GM10266 (cell line): Measurements from ENCODE around the gene ERVK3-1.
"Not testable (repeated sequence)": the region's sequence is repeated elsewhere in the genome, so short reads cannot be mapped to it uniquely, and the experiment has no call there.

ENCODE experiments used
- DNase-seq: peaks from one replicate; pipeline ENCODE4 v3.0.0; 2012; ENCODE audit errors: extremely low spot score
- TF ChIP-seq, protein P1 (sequence below): IDR thresholded peaks from 2 replicates; pipeline ENCODE4 v1.5.1; 2012; ENCODE audit warnings: mild to moderate bottlenecking, low read depth; ENCODE audit not compliant: control insufficient read depth, insufficient read depth; ENCODE audit errors: missing control alignments

Gene ERVK3-1

GRCh38 chr19:58307736-58308135 lies 2.6 kb downstream of the ERVK3-1 start:
- TF ChIP-seq, protein P1, sequence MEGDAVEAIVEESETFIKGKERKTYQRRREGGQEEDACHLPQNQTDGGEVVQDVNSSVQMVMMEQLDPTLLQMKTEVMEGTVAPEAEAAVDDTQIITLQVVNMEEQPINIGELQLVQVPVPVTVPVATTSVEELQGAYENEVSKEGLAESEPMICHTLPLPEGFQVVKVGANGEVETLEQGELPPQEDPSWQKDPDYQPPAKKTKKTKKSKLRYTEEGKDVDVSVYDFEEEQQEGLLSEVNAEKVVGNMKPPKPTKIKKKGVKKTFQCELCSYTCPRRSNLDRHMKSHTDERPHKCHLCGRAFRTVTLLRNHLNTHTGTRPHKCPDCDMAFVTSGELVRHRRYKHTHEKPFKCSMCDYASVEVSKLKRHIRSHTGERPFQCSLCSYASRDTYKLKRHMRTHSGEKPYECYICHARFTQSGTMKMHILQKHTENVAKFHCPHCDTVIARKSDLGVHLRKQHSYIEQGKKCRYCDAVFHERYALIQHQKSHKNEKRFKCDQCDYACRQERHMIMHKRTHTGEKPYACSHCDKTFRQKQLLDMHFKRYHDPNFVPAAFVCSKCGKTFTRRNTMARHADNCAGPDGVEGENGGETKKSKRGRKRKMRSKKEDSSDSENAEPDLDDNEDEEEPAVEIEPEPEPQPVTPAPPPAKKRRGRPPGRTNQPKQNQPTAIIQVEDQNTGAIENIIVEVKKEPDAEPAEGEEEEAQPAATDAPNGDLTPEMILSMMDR: no peak
- no peak for DNase-seq

- TF ChIP-seq, protein P1: peak; percentile 14
These were observed 5.5 kb downstream of the ERVK3-1 start for GRCh38 chr19:58310685-58311084.

GRCh38 chr19:58311345-58311865 lies 6.2 kb downstream of the ERVK3-1 start:
- DNase-seq: no peak

More at GRCh38 chr19:58310685-58311084, 5.5 kb downstream of the ERVK3-1 start:
- not testable (repeated sequence) for DNase-seq

GRCh38 chr19:58315580-58315979 lies 10.4 kb downstream of the ERVK3-1 start:
- no peak for DNase-seq
- TF ChIP-seq, protein P1: no peak

More at GRCh38 chr19:58311345-58311865, 6.2 kb downstream of the ERVK3-1 start:
- TF ChIP-seq, protein P1: no peak

GRCh38 chr19:58317476-58318072 lies 12.4 kb downstream of the ERVK3-1 start:
- DNase-seq: no peak
- TF ChIP-seq, protein P1: no peak

- DNase-seq: no peak
- TF ChIP-seq, protein P1: no peak
These were observed 13.1 kb downstream of the ERVK3-1 start for GRCh38 chr19:58318297-58318696.

DNA sequence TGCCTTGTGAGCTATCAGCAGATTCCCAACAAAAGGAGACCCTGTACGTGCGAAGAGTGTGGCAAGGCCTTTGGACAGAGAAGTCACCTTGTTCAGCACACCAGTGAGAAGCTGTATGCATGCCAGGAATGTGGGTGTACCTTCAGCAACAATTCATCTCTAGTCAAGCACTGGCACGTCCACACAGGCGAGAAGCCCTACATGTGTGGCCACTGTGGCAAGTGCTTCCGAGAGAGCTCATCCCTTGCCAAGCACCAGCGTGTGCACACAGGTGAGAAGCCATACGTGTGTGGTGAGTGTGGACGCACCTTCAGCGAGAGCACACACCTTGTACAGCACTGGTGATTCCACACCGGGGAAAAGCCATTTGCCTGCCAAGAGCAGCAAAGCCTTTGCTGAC lies 14.1 kb downstream of the ERVK3-1 start:
- TF ChIP-seq, protein P1: no peak
- no peak for DNase-seq
